H9 (cell line): Measurements from ENCODE around the gene C1RL. TPM values are rescaled to one million over a fixed set of nuclear protein-coding genes. Genes with fewer than 3 reads are reported as not detected.

Source experiments
- DNase-seq: peaks from one replicate; pipeline ENCODE4 v3.0.0-alpha.2; 2017
- H2AFZ ChIP-seq: one replicate; pipeline ENCODE4 v1.6.1; 2013; ENCODE audit warnings: mild to moderate bottlenecking, low read length, control low read depth, moderate library complexity
- H2AK5ac ChIP-seq: 2 replicates; pipeline ENCODE4 v1.6.1; 2013; ENCODE audit warnings: low read length, control low read depth, mixed read lengths; ENCODE audit not compliant: insufficient read length
- H2BK120ac ChIP-seq: one replicate; pipeline ENCODE4 v1.6.1; 2013; ENCODE audit warnings: low read depth, mild to moderate bottlenecking, low read length, control low read depth, inconsistent platforms; ENCODE audit not compliant: poor library complexity, severe bottlenecking
- H2BK12ac ChIP-seq: 2 replicates; pipeline ENCODE4 v1.6.1; 2013; ENCODE audit warnings: low read length, control low read depth, mixed read lengths, low read depth; ENCODE audit not compliant: insufficient read length
- H2BK15ac ChIP-seq: 2 replicates; pipeline ENCODE4 v1.6.1; 2013; ENCODE audit warnings: low read depth, low read length, control low read depth
- H2BK20ac ChIP-seq: one replicate; pipeline ENCODE4 v1.6.1; 2013; ENCODE audit warnings: low read depth, mild to moderate bottlenecking, low read length, control low read depth, inconsistent platforms; ENCODE audit not compliant: poor library complexity, severe bottlenecking
- H2BK5ac ChIP-seq: 2 replicates; pipeline ENCODE4 v1.6.1; 2013; ENCODE audit warnings: low read length, control low read depth, mixed read lengths; ENCODE audit not compliant: insufficient read length
- H3K14ac ChIP-seq: 2 replicates; pipeline ENCODE4 v1.6.1; 2013; ENCODE audit warnings: low read length, control low read depth; ENCODE audit not compliant: insufficient read depth
- H3K18ac ChIP-seq: 2 replicates; pipeline ENCODE4 v1.6.1; 2013; ENCODE audit warnings: low read depth, mild to moderate bottlenecking, mixed read lengths, low read length, control low read depth; ENCODE audit not compliant: insufficient read length
- H3K23ac ChIP-seq: 2 replicates; pipeline ENCODE4 v1.6.1; 2013; ENCODE audit warnings: low read length, control low read depth, mixed read lengths, low read depth; ENCODE audit not compliant: insufficient read length
- H3K23me2 ChIP-seq: 2 replicates; pipeline ENCODE4 v1.6.1; 2013; ENCODE audit warnings: low read depth, mild to moderate bottlenecking, mixed read lengths, low read length, control low read depth; ENCODE audit not compliant: insufficient read length, poor library complexity, severe bottlenecking
- H3K27ac ChIP-seq: 2 replicates; pipeline ENCODE4 v1.5.1; 2013; ENCODE audit warnings: low read length, control low read depth, mixed read lengths, low read depth; ENCODE audit not compliant: insufficient read length
- H3K27me3 ChIP-seq: 2 replicates; pipeline ENCODE4 v1.6.1; 2013; ENCODE audit warnings: low read length, control low read depth, inconsistent platforms; ENCODE audit not compliant: insufficient read depth
- H3K4ac ChIP-seq: 2 replicates; pipeline ENCODE4 v1.6.1; 2013; ENCODE audit warnings: low read depth, mild to moderate bottlenecking, control low read depth, inconsistent platforms, low read length, moderate library complexity
- H3K4me1 ChIP-seq: 2 replicates; pipeline ENCODE4 v1.6.1; 2013; ENCODE audit warnings: low read length, control low read depth, inconsistent platforms; ENCODE audit not compliant: insufficient read depth
- H3K4me2 ChIP-seq: 2 replicates; pipeline ENCODE4 v1.6.1; 2013; ENCODE audit warnings: low read length, control low read depth, mixed read lengths; ENCODE audit not compliant: insufficient read length, insufficient read depth
- H3K56ac ChIP-seq: 2 replicates; pipeline ENCODE4 v1.6.1; 2013; ENCODE audit warnings: low read depth, mild to moderate bottlenecking, mixed read lengths, low read length, control low read depth; ENCODE audit not compliant: insufficient read length
- H3K79me1 ChIP-seq: 2 replicates; pipeline ENCODE4 v1.6.1; 2013; ENCODE audit warnings: low read depth, mild to moderate bottlenecking, moderate library complexity, low read length, control low read depth, inconsistent platforms; ENCODE audit not compliant: insufficient read depth, poor library complexity, severe bottlenecking
- H3K79me2 ChIP-seq: 2 replicates; pipeline ENCODE4 v1.6.1; 2013; ENCODE audit warnings: low read length, control low read depth, inconsistent platforms; ENCODE audit not compliant: insufficient read depth
- H3K9ac ChIP-seq: 2 replicates; pipeline ENCODE4 v1.6.1; 2013; ENCODE audit warnings: low read length, control low read depth, mixed read lengths; ENCODE audit not compliant: insufficient read length; ENCODE audit errors: extremely low read depth
- H3K9me3 ChIP-seq: one replicate; pipeline ENCODE4 v1.6.1; 2013; ENCODE audit warnings: low read depth, low read length, inconsistent platforms; ENCODE audit not compliant: control insufficient read depth
- H3T11ph ChIP-seq: one replicate; pipeline ENCODE4 v1.6.1; 2013; ENCODE audit warnings: mild to moderate bottlenecking, low read length, control low read depth, inconsistent platforms
- H4K20me1 ChIP-seq: one replicate; pipeline ENCODE4 v1.6.1; 2013; ENCODE audit not compliant: control insufficient read depth, insufficient read length, insufficient read depth
- H4K5ac ChIP-seq: 2 replicates; pipeline ENCODE4 v1.6.1; 2013; ENCODE audit warnings: low read depth, mild to moderate bottlenecking, mixed read lengths, low read length, control low read depth; ENCODE audit not compliant: insufficient read length
- H4K8ac ChIP-seq: replicated peaks from 2 replicates; pipeline ENCODE4 v1.6.1; 2013; ENCODE audit warnings: low read length, control low read depth, mixed read lengths, low read depth; ENCODE audit not compliant: insufficient read length
- H4K91ac ChIP-seq: 2 replicates; pipeline ENCODE4 v1.6.1; 2013; ENCODE audit warnings: low read depth, mild to moderate bottlenecking, moderate library complexity, mixed read lengths, low read length, control low read depth; ENCODE audit not compliant: insufficient read length
- H3K27ac Mint-ChIP-seq, 3 experiments: 2 replicates in 2 of 3; 3 replicates in 1 of 3; pipeline ENCODE4 v1.8.0; 2020 to 2021; ENCODE audit warnings: mixed read lengths in 3 of 3, mild to moderate bottlenecking in 1 of 3, moderate library complexity in 1 of 3
- H3K27me3 Mint-ChIP-seq: 2 replicates; pipeline ENCODE4 v1.8.0; 2021; ENCODE audit warnings: low read depth, mild to moderate bottlenecking, moderate library complexity, mixed read lengths
- H3K36me3 Mint-ChIP-seq, 3 experiments: 2 replicates in 2 of 3; 3 replicates in 1 of 3; pipeline ENCODE4 v1.8.0; 2020 to 2021; ENCODE audit warnings: low read depth in 3 of 3, mixed read lengths in 3 of 3; ENCODE audit not compliant: insufficient read depth in 1 of 3
- H3K4me1 Mint-ChIP-seq, 2 experiments: 2 replicates each; pipeline ENCODE4 v1.8.0; 2020; ENCODE audit warnings: mixed read lengths in 2 of 2
- H3K4me3 Mint-ChIP-seq, 2 experiments: 2 replicates in 1 of 2; 3 replicates in 1 of 2; pipeline ENCODE4 v1.8.0; 2020 to 2021; ENCODE audit warnings: mild to moderate bottlenecking in 2 of 2, mixed read lengths in 2 of 2, moderate library complexity in 1 of 2
- H3K9me3 Mint-ChIP-seq, 2 experiments: 2 replicates in 1 of 2; 3 replicates in 1 of 2; pipeline ENCODE4 v1.8.0; 2020; ENCODE audit warnings: mild to moderate bottlenecking in 2 of 2, mixed read lengths in 2 of 2, moderate library complexity in 1 of 2
- WGBS: extraction: QIAGEN DNeasy Blood & Tissue Kit; methylation state at CpG from one replicate; pipeline ENCODE4 v1.1.7; 2013; ENCODE audit warnings: missing lambda C conversion rate, low lambda C conversion rate, mixed read lengths; ENCODE audit not compliant: insufficient read length; ENCODE audit errors: extremely low coverage; 5-methylcytosine and 5-hydroxymethylcytosine counted together
- total RNA-seq: library from RNA; stranded (reverse); gene quantifications from 2 replicates; pipeline ENCODE4 v1.2.1, GENCODE V29; 2021
- TF ChIP-seq, protein P1 (sequence below): fragments of 200-600 bp; sonication (generic); conservative IDR thresholded peaks from 3 replicates; pipeline ENCODE4 v1.8.0; 2021; ENCODE audit warnings: antibody characterized with exemption, mild to moderate bottlenecking

Gene C1RL
- total RNA-seq, 1 experiment from 2014 or later = 15.1 TPM

DNA sequence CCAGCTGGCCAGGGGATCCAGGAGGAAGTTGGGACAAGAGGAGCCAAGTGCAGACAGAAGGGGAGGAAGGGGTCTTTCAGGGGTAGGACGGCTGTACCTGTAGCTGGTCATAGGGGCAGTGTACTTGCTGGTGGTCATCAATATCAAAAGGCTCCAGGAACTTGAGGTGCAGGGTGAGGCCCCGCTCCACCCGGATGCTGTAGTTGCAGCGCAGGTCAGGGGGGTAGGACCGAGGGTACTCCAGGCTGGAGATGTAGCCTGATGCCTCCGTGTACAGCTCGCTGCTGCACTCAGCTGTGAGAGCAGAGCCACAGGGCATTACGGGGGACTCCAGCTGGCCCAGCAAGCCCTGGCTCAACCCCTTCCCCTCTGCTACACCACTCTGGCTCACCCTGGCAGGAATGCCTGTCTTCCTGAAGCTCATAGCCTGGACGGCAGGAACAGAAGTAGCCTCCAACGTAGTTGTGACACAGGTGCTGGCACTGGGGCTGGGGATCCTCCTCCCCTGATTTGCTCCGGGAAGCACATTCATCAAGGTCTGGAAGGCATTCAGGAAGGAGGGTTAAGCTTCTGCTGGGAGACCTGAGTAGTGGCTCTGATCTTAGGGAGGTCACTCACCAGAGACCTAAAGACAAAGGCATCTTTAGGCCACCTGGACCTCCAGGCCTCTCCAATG is 19.7 kb downstream of the C1RL start:
- H3K9ac ChIP-seq = no peak overlapping the region
- no peak overlapping the region for H4K5ac ChIP-seq
- no peak overlapping the region for H3K18ac ChIP-seq
- Mint-ChIP-seq H3K36me3 (peaks cover 5 to 6% (median 5%) of the 10 kb centered on the region in 3 experiments; a peak in 3 of 7 replicates), H3K27me3 (peaks cover 10% of the 10 kb centered on the region), H3K9me3 (no peaks in the 10 kb centered on the region), H3K4me1 (peaks cover 24 to 25% of the 10 kb centered on the region in 2 experiments), H3K27ac (peak overlapping the region in 2 of 3 experiments; percentile 45 to 74; a peak in 2 of 7 replicates), H3K4me3 (no peak overlapping the region)
- no peak overlapping the region for H2BK15ac ChIP-seq
- no peak overlapping the region for H2BK5ac ChIP-seq
- H3K23me2 ChIP-seq = peaks cover 4% of the 10 kb centered on the region
- no peak overlapping the region for H2AK5ac ChIP-seq
- no peak overlapping the region for H3T11ph ChIP-seq
- H3K14ac ChIP-seq = no peak overlapping the region; the same call in 1 of the 2 replicates
- H4K20me1 ChIP-seq = no peaks in the 10 kb centered on the region
- no peak for DNase-seq
- no peaks in the 10 kb centered on the region; the same call in 1 of the 2 replicates for H3K27me3 ChIP-seq
- no peak overlapping the region for H2BK120ac ChIP-seq
- H2BK20ac ChIP-seq = no peak overlapping the region
- no peak overlapping the region for H3K56ac ChIP-seq
- H3K79me1 ChIP-seq = no peaks in the 10 kb centered on the region
- no peak overlapping the region for H3K4ac ChIP-seq
- no peak overlapping the region for H3K23ac ChIP-seq
- no peak overlapping the region for H3K27ac ChIP-seq
- H4K8ac ChIP-seq = no peak overlapping the region
- H2AFZ ChIP-seq = no peak overlapping the region
- peaks cover 14% of the 10 kb centered on the region; the same call in 1 of the 2 replicates for H3K4me1 ChIP-seq
- no peak overlapping the region for H2BK12ac ChIP-seq
- WGBS = no CpG with 5 or more reads among the region's 11 CpGs
- no peaks in the 10 kb centered on the region for H3K79me2 ChIP-seq
- TF ChIP-seq, protein P1, sequence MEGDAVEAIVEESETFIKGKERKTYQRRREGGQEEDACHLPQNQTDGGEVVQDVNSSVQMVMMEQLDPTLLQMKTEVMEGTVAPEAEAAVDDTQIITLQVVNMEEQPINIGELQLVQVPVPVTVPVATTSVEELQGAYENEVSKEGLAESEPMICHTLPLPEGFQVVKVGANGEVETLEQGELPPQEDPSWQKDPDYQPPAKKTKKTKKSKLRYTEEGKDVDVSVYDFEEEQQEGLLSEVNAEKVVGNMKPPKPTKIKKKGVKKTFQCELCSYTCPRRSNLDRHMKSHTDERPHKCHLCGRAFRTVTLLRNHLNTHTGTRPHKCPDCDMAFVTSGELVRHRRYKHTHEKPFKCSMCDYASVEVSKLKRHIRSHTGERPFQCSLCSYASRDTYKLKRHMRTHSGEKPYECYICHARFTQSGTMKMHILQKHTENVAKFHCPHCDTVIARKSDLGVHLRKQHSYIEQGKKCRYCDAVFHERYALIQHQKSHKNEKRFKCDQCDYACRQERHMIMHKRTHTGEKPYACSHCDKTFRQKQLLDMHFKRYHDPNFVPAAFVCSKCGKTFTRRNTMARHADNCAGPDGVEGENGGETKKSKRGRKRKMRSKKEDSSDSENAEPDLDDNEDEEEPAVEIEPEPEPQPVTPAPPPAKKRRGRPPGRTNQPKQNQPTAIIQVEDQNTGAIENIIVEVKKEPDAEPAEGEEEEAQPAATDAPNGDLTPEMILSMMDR = no peak
- no peak overlapping the region for H3K4me2 ChIP-seq
- no peaks in the 10 kb centered on the region for H3K9me3 ChIP-seq
- no peak overlapping the region for H4K91ac ChIP-seq
